Measurements from ENCODE around the gene CCR5AS.
"Not testable (repeated sequence)": the region's sequence is repeated elsewhere in the genome, so short reads cannot be mapped to it uniquely, and the experiment has no call there.

Gene CCR5AS

DNA sequence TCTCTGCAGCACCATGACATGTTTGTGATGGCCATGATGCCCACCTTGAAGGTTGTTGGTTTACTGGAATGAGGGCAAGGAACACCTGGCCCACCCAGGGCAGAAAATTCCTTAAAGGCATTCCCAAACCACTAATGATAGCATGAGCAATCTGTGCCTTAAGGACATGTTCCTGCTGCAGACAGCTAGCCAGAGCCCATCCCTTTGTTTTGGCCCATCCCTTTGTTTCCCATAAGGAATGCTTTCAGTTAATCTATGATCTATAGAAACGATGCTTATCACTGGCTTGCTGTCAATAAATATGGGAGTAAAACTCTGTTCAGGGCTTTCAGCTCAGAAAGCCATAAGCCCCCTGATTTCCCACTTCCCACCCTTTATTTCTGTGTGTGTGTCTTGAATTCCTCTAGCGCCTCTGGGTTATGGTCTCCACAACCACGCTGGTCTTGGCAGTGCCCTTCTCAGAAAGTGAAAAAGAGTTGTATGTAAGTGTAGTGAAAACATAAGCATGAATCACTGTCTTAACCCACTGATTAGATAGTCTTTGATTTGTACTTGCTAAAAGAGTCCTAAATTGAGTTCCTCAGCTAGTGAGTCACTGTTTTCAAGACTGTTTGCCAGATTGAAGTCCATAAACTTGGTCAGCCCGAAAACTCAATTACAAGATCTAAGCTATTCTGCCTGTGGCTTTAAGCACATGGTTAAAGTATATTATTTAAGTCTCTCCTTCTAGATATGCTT, 72.0 kb downstream of the CCR5AS start (continued):
- TF ChIP-seq ZNF462 (CRISPR knock-in tag; IDR thresholded peaks at IDR 0.05) (no peak), NANOG (IDR thresholded peaks at IDR 0.05; ENCODE audit: borderline replicate concordance) (no peak), CTCF (conservative IDR thresholded peaks at IDR 0.05; ENCODE audit: low read depth in 2 of 2) (no peak), ZNF114 (CRISPR knock-in tag; IDR thresholded peaks at IDR 0.05) (no peak), JUNB (IDR thresholded peaks at IDR 0.05; ENCODE audit: unreplicated experiment) (no peak)

- H2AFZ ChIP-seq; H3K4me1 ChIP-seq (ENCODE audit: insufficient read depth); H3K4me1 Mint-ChIP-seq; H3K9me2 ChIP-seq (ENCODE audit: insufficient read depth); H3K27ac Mint-ChIP-seq; H3K27me3 ChIP-seq (ENCODE audit: insufficient read depth); H4K20me1 ChIP-seq (replicated peaks; ENCODE audit: insufficient read depth); ATAC-seq; H3K36me3 ChIP-seq (ENCODE audit: insufficient read depth); H3K79me2 ChIP-seq (replicated peaks; ENCODE audit: insufficient read depth); H3K27me3 Mint-ChIP-seq (ENCODE audit: insufficient read depth, low read depth, poor library complexity); H3K4me2 ChIP-seq; DNase-seq (ENCODE audit: low spot score); H3K4me3 Mint-ChIP-seq; H3K4me3 ChIP-seq; H3K27ac ChIP-seq (ENCODE audit: low read depth); H3K36me3 Mint-ChIP-seq (ENCODE audit: low read depth); H3F3A ChIP-seq (replicated peaks; ENCODE audit: low read depth): not testable (repeated sequence)
- H3K9me3 Mint-ChIP-seq = peaks cover 12% of the 10 kb centered on the region
Measured at GRCh38 chr3:46330676-46331075, 76.2 kb downstream of the CCR5AS start.

Measured in GM23338 (cell line).